Neural progenitor cell (in vitro differentiated cells): ENCODE results near the gene PIK3CG.

Experiments used
- EZH2 ChIP-seq: fragments of 200-600 bp; sonication (generic); IDR thresholded peaks from 2 replicates; pipeline ENCODE4 v1.6.1; 2017; ENCODE audit warnings: antibody characterized with exemption, mild to moderate bottlenecking, moderate library complexity
- TF ChIP-seq, protein P1 (sequence below): fragments of 200-600 bp; sonication (generic); IDR thresholded peaks from 2 replicates; pipeline ENCODE4 v1.5.1; 2017; ENCODE audit warnings: antibody characterized with exemption, mild to moderate bottlenecking

DNA sequence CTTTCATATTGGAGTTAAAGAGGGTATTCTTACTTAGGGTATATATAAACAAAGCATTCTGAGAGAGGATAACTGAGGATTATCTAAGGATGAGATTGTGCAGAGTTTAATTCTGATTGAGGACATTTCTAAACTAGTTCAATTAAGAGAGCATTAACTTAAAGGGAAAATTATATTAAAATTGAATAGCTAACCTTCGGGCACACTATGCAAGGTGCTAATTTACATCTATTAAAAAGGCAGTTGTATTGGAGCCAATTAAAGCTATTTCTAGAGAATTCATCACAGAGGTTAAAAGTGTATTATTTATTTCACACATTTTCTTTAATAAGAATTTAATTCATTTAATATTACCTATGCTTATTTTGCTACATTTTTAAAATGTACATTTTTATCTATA is 17.0 kb upstream of the PIK3CG start:
- TF ChIP-seq, protein P1, sequence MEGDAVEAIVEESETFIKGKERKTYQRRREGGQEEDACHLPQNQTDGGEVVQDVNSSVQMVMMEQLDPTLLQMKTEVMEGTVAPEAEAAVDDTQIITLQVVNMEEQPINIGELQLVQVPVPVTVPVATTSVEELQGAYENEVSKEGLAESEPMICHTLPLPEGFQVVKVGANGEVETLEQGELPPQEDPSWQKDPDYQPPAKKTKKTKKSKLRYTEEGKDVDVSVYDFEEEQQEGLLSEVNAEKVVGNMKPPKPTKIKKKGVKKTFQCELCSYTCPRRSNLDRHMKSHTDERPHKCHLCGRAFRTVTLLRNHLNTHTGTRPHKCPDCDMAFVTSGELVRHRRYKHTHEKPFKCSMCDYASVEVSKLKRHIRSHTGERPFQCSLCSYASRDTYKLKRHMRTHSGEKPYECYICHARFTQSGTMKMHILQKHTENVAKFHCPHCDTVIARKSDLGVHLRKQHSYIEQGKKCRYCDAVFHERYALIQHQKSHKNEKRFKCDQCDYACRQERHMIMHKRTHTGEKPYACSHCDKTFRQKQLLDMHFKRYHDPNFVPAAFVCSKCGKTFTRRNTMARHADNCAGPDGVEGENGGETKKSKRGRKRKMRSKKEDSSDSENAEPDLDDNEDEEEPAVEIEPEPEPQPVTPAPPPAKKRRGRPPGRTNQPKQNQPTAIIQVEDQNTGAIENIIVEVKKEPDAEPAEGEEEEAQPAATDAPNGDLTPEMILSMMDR, result no peak
- no peak for TF ChIP-seq EZH2
